Cardiac muscle cell (in vitro differentiated cells and primary cell): ENCODE results near the gene PAFAH1B1. TPM values are rescaled to one million over a fixed set of nuclear protein-coding genes. Genes with fewer than 3 reads are reported as not detected.
"Not testable (repeated sequence)": the region's sequence is repeated elsewhere in the genome, so short reads cannot be mapped to it uniquely, and the experiment has no call there.

Source experiments
- DNase-seq, 2 donors: peaks; one replicate each; pipeline versions ENCODE4 v3.0.0 to v3.0.0-alpha.2; 2010 to 2017; ENCODE audit warnings: low read depth in 1 of 2, low spot score in 1 of 2
- H3K27ac ChIP-seq: fragments of 200-600 bp; sonication (generic); 2 replicates; pipeline ENCODE4 v1.5.1; 2016
- H3K27me3 ChIP-seq: fragments of 200-600 bp; sonication (generic); 2 replicates; pipeline ENCODE4 v1.6.0; 2016; ENCODE audit warnings: control low read depth
- H3K36me3 ChIP-seq: fragments of 200-600 bp; sonication (generic); 2 replicates; pipeline ENCODE4 v1.5.1; 2016; ENCODE audit warnings: control low read depth
- H3K4me1 ChIP-seq: fragments of 200-600 bp; sonication (generic); 2 replicates; pipeline ENCODE4 v1.8.1; 2017; ENCODE audit warnings: low read depth, mild to moderate bottlenecking, mixed run types
- H3K4me3 ChIP-seq: fragments of 200-600 bp; sonication (generic); 2 replicates; pipeline ENCODE4 v1.5.1; 2016; ENCODE audit warnings: mild to moderate bottlenecking
- H3K9me3 ChIP-seq: fragments of 200-600 bp; sonication (generic); 2 replicates; pipeline ENCODE4 v1.5.1; 2017; ENCODE audit warnings: low read depth, mild to moderate bottlenecking, control low read depth
- polyA plus RNA-seq: library from polyadenylated mRNA; unstranded; fragments of >200 nt; fragmentation: Nextera tagmentation; extraction: Ambion mirVana; gene quantifications from 2 replicates; pipeline ENCODE4 v1.2.1, GENCODE V29; 2016
- total RNA-seq: library from RNA; depleted of rRNA; stranded (reverse); fragments of >200 nt; gene quantifications from 2 replicates; pipeline ENCODE4 v1.2.3, GENCODE V29; 2016
- TF ChIP-seq, protein P1 (sequence below): IDR thresholded peaks from 2 replicates; pipeline ENCODE4 v1.5.1; 2012; ENCODE audit warnings: low read depth, mild to moderate bottlenecking, low read length

Gene PAFAH1B1
- total and polyA plus RNA-seq, 2 experiments from 2014 or later: 49.3 to 79.3 TPM

DNA sequence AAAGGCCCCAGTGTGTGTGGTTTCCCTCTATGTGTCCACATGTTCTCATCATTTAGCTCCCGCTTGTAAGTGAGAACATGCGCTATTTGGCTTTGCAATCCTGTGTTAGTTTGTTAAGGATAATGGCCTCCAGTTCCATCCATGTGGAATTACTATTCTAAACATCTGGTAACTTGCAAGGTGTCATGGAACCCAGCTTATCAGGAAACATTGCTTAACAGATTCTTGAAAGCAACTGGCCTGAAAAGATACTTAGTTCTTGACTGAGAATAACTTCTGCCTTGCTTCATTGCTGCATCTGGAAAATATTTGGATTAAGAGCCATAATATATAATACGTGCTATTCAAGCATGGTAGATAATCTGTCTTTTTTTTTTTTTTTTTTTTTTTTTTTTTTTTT is 27.8 kb downstream of the PAFAH1B1 start:
- Histone ChIP-seq H3K27ac (no peak overlapping the region), H3K4me3 (no peak overlapping the region), H3K27me3 (no peaks in the 10 kb centered on the region), H3K4me1 (peaks cover 5% of the 10 kb centered on the region), H3K36me3 (no peaks in the 10 kb centered on the region), H3K9me3 (no peaks in the 10 kb centered on the region)
- TF ChIP-seq, protein P1, sequence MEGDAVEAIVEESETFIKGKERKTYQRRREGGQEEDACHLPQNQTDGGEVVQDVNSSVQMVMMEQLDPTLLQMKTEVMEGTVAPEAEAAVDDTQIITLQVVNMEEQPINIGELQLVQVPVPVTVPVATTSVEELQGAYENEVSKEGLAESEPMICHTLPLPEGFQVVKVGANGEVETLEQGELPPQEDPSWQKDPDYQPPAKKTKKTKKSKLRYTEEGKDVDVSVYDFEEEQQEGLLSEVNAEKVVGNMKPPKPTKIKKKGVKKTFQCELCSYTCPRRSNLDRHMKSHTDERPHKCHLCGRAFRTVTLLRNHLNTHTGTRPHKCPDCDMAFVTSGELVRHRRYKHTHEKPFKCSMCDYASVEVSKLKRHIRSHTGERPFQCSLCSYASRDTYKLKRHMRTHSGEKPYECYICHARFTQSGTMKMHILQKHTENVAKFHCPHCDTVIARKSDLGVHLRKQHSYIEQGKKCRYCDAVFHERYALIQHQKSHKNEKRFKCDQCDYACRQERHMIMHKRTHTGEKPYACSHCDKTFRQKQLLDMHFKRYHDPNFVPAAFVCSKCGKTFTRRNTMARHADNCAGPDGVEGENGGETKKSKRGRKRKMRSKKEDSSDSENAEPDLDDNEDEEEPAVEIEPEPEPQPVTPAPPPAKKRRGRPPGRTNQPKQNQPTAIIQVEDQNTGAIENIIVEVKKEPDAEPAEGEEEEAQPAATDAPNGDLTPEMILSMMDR: no peak
- peak in 1 of 2 donors; percentile 12 for DNase-seq

DNA sequence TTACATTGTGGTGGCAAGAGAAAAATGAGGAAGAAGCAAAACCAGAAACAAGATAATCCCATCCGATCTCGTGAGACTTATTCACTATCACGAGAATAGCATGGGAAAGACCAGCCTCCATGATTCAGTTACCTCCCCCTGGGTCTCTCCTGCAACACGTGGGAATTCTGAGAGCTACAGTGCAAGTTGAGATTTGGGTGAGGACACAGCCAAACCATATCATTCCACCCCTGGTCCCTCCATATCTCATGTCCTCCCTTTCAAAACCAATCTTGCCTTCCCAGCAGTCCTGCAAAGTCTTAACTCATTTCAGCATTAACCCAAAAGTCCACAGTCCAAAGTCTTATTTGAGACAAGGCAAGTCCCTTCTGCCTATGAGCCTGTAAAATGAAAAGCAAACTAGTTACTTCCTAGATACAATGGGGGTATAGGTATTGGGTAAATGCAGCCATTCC is 28.5 kb downstream of the PAFAH1B1 start:
- H3K4me3 ChIP-seq, H3K27me3 ChIP-seq, H3K4me1 ChIP-seq, H3K36me3 ChIP-seq, DNase-seq, H3K9me3 ChIP-seq: not testable (repeated sequence)
- peak overlapping the region; percentile 0 for H3K27ac ChIP-seq

DNA sequence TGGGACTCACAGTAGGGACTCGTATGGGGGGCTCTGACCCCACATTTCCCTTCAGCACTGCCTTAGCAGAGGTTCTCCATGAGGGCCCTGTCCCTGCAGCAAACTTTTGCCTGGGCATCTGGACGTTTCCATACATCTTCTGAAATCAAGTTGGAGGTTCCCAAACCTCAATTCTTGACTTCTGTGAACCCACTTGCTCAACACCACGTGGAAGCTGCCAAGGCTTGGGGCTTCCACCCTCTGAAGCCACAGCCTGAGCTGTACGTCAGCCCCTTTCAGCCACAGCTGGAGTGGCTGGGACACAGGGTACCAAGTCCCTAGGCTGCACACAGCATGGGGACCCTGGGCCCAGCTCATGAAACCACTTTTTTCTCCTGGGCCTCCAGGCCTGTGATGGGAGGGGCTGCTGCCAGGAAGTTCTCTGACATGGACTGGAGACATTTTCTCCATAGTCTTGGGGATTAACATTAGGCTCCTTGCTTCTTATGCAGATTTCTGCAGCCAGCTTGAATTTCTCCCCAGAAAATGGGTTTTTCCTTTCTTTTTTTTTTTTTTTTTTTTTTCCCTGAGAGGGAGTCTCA is 29.4 kb downstream of the PAFAH1B1 start:
- not testable (repeated sequence) for DNase-seq, H3K27ac ChIP-seq, H3K4me3 ChIP-seq, H3K27me3 ChIP-seq, H3K4me1 ChIP-seq, H3K9me3 ChIP-seq, H3K36me3 ChIP-seq

- no peak for DNase-seq
- Histone ChIP-seq H3K27ac (peak overlapping the region; percentile 75), H3K4me3 (no peak overlapping the region), H3K4me1 (peaks cover 5% of the 10 kb centered on the region), H3K9me3 (no peaks in the 10 kb centered on the region), H3K36me3 (no peaks in the 10 kb centered on the region), H3K27me3 (no peaks in the 10 kb centered on the region)
- TF ChIP-seq, protein P1: no peak
Measured at GRCh38 chr17:2624292-2624731, 30.9 kb downstream of the PAFAH1B1 start.

DNA sequence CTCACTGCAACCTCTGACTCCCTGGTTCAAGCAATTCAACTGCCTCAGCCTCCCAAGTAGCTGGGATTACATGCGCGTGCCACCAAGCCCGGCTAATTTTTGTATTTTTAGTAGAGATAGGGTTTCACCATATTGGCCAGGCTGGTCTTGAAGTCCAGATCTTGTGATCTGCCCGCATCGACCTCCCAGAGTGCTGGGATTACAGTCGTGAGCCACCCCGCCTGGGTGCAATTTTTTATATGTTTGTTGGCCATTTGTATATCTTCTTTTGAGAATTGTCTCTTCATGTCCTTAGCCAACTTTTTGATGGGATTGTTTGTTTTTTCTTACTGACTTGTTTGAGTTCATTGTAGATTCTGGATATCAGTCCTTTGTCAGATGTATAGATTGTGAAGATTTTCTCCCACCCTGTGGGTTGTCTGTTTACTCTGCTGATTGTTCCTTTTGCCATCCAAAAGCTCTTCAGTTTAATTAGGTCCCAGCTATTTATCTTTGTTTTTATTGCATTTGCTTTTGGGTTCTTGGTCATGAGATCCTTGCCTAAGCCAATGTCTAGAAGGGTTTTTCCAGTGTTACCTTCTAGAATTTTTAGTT is 33.3 kb downstream of the PAFAH1B1 start:
- H3K27me3 ChIP-seq, H3K4me1 ChIP-seq: not testable (repeated sequence)

GRCh38 chr17:2628922-2629321 is 35.5 kb downstream of the PAFAH1B1 start:
- not testable (repeated sequence) for H3K27ac ChIP-seq, DNase-seq, H3K9me3 ChIP-seq, H3K4me1 ChIP-seq, H3K27me3 ChIP-seq, H3K36me3 ChIP-seq, H3K4me3 ChIP-seq

More for the DNA sequence above, 33.3 kb downstream of the PAFAH1B1 start:
- not testable (repeated sequence) for H3K36me3 ChIP-seq, H3K27ac ChIP-seq, H3K4me3 ChIP-seq, H3K9me3 ChIP-seq, DNase-seq

DNA sequence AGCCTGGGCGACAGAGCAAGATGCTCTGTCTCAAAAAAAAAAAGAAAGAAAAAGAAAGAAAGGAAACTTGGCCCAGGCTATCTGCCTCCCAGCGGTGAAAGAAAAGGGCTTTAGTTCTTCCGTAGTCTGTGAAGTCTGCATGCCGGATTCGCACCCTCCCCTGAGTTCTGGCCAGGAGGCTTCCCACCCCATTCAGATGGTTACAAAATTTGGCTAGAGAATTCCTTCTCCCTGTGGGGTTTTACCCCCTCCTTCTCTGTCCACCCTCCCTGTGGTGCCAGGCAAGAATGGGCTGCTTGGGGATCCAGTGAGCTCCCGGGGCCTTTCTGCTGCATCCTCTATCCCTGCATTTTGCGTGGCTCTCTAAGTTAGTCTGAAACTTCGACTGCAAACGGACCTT is 37.8 kb downstream of the PAFAH1B1 start:
- Histone ChIP-seq H3K27ac (peak overlapping the region; percentile 58), H3K36me3 (peaks cover 3% of the 10 kb centered on the region), H3K4me1 (no peaks in the 10 kb centered on the region), H3K9me3 (no peaks in the 10 kb centered on the region), H3K27me3 (no peaks in the 10 kb centered on the region), H3K4me3 (no peak overlapping the region)
- TF ChIP-seq, protein P1: no peak
- no peak for DNase-seq
